Sigmoid colon (tissue), 4 donors: Measurements from ENCODE around the gene ZNF334.

Source experiments
- POLR2AphosphoS5 ChIP-seq, 4 donors: sonication (generic); formaldehyde crosslinking; IDR thresholded peaks; one replicate each; pipeline ENCODE4 v1.6.1; 2017; ENCODE audit warnings: antibody characterized with exemption in 4 of 4
- TF ChIP-seq, protein P1 (sequence below), 4 experiments: fragments of 450-650 bp in 3 of 4; fragments of 200-600 bp in 1 of 4; IDR thresholded peaks; one replicate each; pipeline ENCODE4 v1.5.1; 2016 to 2019; ENCODE audit warnings: antibody characterized with exemption in 4 of 4, mild to moderate bottlenecking in 3 of 4, moderate library complexity in 2 of 4

DNA sequence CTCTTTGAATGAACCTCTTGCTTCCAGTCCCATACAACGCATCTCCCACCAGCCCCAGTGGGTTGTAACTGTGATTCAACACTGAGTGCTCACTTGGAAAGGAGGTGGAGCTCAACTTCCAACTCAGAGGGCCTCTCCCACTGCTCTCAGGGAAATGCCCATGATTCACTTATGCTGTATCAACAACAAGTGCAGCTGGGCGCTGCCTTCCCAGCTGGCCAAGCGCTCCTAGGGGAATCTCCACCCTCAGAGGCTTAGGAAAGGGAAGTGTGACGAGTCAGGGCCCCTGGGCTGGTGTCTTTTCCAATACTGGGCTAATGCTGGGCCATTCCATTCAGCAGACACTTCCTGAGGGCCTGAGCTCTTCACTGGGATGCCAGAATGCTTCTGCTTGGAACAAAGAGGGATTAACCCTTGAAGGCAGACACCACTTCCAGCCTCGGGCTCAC is 45.2 kb upstream of the ZNF334 start:
- TF ChIP-seq, protein P1, sequence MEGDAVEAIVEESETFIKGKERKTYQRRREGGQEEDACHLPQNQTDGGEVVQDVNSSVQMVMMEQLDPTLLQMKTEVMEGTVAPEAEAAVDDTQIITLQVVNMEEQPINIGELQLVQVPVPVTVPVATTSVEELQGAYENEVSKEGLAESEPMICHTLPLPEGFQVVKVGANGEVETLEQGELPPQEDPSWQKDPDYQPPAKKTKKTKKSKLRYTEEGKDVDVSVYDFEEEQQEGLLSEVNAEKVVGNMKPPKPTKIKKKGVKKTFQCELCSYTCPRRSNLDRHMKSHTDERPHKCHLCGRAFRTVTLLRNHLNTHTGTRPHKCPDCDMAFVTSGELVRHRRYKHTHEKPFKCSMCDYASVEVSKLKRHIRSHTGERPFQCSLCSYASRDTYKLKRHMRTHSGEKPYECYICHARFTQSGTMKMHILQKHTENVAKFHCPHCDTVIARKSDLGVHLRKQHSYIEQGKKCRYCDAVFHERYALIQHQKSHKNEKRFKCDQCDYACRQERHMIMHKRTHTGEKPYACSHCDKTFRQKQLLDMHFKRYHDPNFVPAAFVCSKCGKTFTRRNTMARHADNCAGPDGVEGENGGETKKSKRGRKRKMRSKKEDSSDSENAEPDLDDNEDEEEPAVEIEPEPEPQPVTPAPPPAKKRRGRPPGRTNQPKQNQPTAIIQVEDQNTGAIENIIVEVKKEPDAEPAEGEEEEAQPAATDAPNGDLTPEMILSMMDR (IDR thresholded peaks at IDR 0.05) = no peak
- TF ChIP-seq POLR2AphosphoS5 (IDR thresholded peaks at IDR 0.05) = no peak
